ENCODE results near the gene CFI. TPM values are rescaled to one million over a fixed set of nuclear protein-coding genes. Genes with fewer than 3 reads are reported as not detected.

Gene CFI
- total and polyA plus RNA-seq, 2 donors (not counting 1 experiment from before 2014, with no cell fraction given) = not detected

DNA sequence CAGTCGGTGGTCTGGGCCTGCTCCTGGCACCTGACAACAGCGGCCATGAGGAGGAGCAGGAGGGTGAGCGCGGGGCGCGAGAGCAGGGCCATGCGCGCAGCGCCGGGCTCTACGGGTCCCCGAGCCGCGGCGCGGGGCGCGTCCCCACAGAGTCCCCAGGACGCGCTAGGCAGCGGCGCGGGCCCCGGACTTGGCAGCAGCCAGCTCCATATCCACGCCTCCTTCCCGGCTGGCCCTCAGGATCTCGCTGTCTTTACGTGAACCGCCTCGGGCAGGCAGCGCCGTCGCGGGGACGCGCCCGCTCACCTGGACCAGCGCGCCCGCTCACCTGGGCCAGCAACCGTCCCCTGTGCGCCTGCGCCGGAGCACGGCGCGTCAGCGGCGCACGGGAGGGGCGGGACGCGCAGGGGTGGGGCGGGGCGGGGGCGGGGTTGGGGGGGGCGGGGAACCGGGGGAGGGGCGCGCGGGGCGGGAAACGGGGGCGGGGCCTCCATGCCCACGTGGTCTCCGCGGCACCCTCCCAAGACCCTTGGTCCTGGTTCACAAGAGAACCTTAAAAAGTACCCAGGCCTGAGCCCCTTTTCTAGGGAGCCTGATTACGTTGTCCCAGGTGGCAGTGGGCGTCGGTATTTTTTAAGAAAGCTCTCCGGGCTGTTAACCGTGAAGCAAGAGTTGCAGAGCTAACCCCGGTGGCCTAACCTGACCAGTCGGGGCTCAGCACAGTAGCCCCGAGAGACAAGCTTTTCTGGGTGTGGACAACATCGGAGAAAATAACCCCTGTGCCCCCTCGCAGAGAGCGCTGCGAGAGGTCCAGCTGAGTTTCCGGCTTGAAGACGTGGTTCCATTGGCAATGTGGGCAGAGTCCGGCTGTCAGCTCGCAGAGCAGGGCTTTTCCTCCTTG lies 71.8 kb downstream of the CFI start, which contains the start of gene PLA2G12A:
TSS of gene PLA2G12A (minus strand) at position 353 of the 901 bp plus-strand sequence. CDS start at position 92, 261 bp downstream.
- Histone ChIP-seq H4K20me1 (ENCODE audit: control insufficient read depth, insufficient read depth, low read length, poor library complexity, severe bottlenecking) (no peaks in the 10 kb centered on the region), H3K27ac (ENCODE audit: low read length in 2 of 2) (peak within 1 kb of the TSS; percentile 41 to 68), H3K9me3 (ENCODE audit: control extremely low read depth in 1 of 3, control insufficient read depth in 2 of 3, insufficient read depth in 1 of 3, low read length in 2 of 3) (no peaks in the 10 kb centered on the region), H3K9ac (ENCODE audit: low read length) (peak within 1 kb of the TSS; percentile 89), H3K27me3 (replicated peaks in 1 of 4; ENCODE audit: control extremely low read depth in 1 of 4, control insufficient read depth in 3 of 4, insufficient read depth in 4 of 4, low read length in 3 of 4) (no peaks in the 10 kb centered on the region), H3K4me2 (replicated peaks; ENCODE audit: low read depth, low read length, poor library complexity, severe bottlenecking) (peak within 1 kb of the TSS; percentile 92), H3K4me3 (ENCODE audit: control extremely low read depth in 1 of 5, extremely low read depth in 1 of 5, insufficient read depth in 1 of 5, low read depth in 2 of 5, low read length in 4 of 5) (peak within 1 kb of the TSS; percentile 75 to 95 (median 83)), H3K36me3 (replicated peaks in 1 of 2; ENCODE audit: control extremely low read depth in 1 of 2, control insufficient read depth in 1 of 2, extremely low read depth in 1 of 2, insufficient read depth in 2 of 2, low read length in 1 of 2) (no peaks in the 10 kb centered on the region), H3K4me1 (ENCODE audit: control insufficient read depth in 2 of 2, insufficient read depth in 2 of 2, low read length in 2 of 2) (peaks cover 6 to 10% of the 10 kb centered on the region in 2 donors), H3K79me2 (ENCODE audit: control insufficient read depth, insufficient read depth, low read length) (peaks cover 21% of the 10 kb centered on the region), H2AFZ (ENCODE audit: insufficient read depth, low read depth, low read length, poor library complexity, severe bottlenecking) (peak within 1 kb of the TSS; percentile 99)
- Mint-ChIP-seq H3K4me1 (peaks cover 13% of the 10 kb centered on the region), H3K4me3 (peak within 1 kb of the TSS; percentile 94), H3K9me3 (ENCODE audit: insufficient read depth) (no peaks in the 10 kb centered on the region), H3K27ac (peak within 1 kb of the TSS; percentile 84), H3K27me3 (no peaks in the 10 kb centered on the region)
- ATAC-seq (ENCODE audit: low read depth) (peak; percentile 88), DNase-seq (peak; percentile 90)
- WGBS (ENCODE audit: insufficient coverage) = under 1% methylated on average over 62 of the region's 83 CpGs
- intact Hi-C loops (cut with micrococcal nuclease) = loop anchor here (1.0 kb wide), 4 partner anchors 27 to 297 kb away; partner anchors contain the start of genes CASP6, GAR1 and SEC24B
- POLR2A ChIA-PET = interaction anchor here (1.0 to 1.8 kb wide), 3 partner anchors 26 to 296 kb away, joined by 4 to 6 read pairs (median 4); partner anchors contain the start of genes CASP6, MCUB and SEC24B
- no peak for TF ChIP-seq EZH2 (IDR thresholded peaks at IDR 0.05; ENCODE audit: borderline replicate concordance, insufficient read depth, low read depth, low read length, poor library complexity, severe bottlenecking)
- TF ChIP-seq, protein P1, sequence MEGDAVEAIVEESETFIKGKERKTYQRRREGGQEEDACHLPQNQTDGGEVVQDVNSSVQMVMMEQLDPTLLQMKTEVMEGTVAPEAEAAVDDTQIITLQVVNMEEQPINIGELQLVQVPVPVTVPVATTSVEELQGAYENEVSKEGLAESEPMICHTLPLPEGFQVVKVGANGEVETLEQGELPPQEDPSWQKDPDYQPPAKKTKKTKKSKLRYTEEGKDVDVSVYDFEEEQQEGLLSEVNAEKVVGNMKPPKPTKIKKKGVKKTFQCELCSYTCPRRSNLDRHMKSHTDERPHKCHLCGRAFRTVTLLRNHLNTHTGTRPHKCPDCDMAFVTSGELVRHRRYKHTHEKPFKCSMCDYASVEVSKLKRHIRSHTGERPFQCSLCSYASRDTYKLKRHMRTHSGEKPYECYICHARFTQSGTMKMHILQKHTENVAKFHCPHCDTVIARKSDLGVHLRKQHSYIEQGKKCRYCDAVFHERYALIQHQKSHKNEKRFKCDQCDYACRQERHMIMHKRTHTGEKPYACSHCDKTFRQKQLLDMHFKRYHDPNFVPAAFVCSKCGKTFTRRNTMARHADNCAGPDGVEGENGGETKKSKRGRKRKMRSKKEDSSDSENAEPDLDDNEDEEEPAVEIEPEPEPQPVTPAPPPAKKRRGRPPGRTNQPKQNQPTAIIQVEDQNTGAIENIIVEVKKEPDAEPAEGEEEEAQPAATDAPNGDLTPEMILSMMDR (IDR thresholded peaks at IDR 0.05) = no peak
- CTCF ChIA-PET = interaction anchor here (1.3 to 1.6 kb wide), 2 partner anchors 27 to 297 kb away, joined by 7 to 8 read pairs; partner anchors contain the start of genes CASP6 and SEC24B
